Measurements from ENCODE around the gene FAM149A. TPM values are rescaled to one million over a fixed set of nuclear protein-coding genes. Genes with fewer than 3 reads are reported as not detected.
A peak's percentile ranks its signal among the peaks of the same experiment; 100 is the strongest.

FAM149A gene
- total and polyA plus RNA-seq, 10 of the 15 experiments (the other 5 are each of a cell fraction or from before 2014, with no cell fraction given), result 0.38 to 1.9 (median 0.99) TPM

GRCh38 chr4:186217733-186218293 is 113.3 kb downstream of the FAM149A start:
- H3K27me3 ChIP-seq (replicated peaks in 1 of 2; ENCODE audit: control insufficient read depth in 2 of 2, insufficient read depth in 2 of 2, low read length in 1 of 2), result no peaks in the 10 kb centered on the region
- in situ Hi-C loops (cut with MboI), result no loop called here
- ATAC-seq (no peak), DNase-seq (ENCODE audit: low read depth, low spot score) (no peak), FAIRE-seq (no peak)
- H2AFZ ChIP-seq (ENCODE audit: control insufficient read depth, low read depth, low read length), result no peak overlapping the region
- H3K4me1 ChIP-seq (ENCODE audit: control insufficient read depth, insufficient read depth, low read length), result no peaks in the 10 kb centered on the region
- no peaks in the 10 kb centered on the region for H4K20me1 ChIP-seq (ENCODE audit: control insufficient read depth, insufficient read depth)
- 79% methylated on average over 1 of the region's 1 CpG for WGBS (ENCODE audit: insufficient coverage, insufficient replicate concordance, low lambda C conversion rate, missing lambda C conversion rate)
- H3K4me3 ChIP-seq, result no peak overlapping the region
- no peak overlapping the region for H3K4me2 ChIP-seq (ENCODE audit: control insufficient read depth, insufficient read depth)
- ChIA-PET RAD21 (ENCODE audit: unreplicated experiment) (no interaction called here), SMC1A (ENCODE audit: uncharacterized antibody, unreplicated experiment) (no interaction called here), CTCF (no interaction called here), POLR2A (no interaction called here)
- intact Hi-C loops (cut with micrococcal nuclease; ENCODE audit: unreplicated experiment), result no loop called here
- H3K9ac ChIP-seq (ENCODE audit: control insufficient read depth, insufficient read depth, low read length), result no peak overlapping the region
- H3K36me3 ChIP-seq (ENCODE audit: control insufficient read depth in 2 of 2, insufficient read depth in 2 of 2, low read length in 1 of 2), result no peaks in the 10 kb centered on the region
- no TSS peak for BruUV-seq (replicated peaks)
- no peak for TF ChIP-seq MEF2A (IDR thresholded peaks at IDR 0.05; ENCODE audit: insufficient read depth, low read depth, low read length)
- TF ChIP-seq YY1 (IDR thresholded peaks at IDR 0.05; ENCODE audit: low read depth, low read length), result no peak
- no peak for TF ChIP-seq SKIL (IDR thresholded peaks at IDR 0.05; ENCODE audit: low read depth, poor library complexity, severe bottlenecking)
- no peak for TF ChIP-seq TCF12 (IDR thresholded peaks at IDR 0.05; ENCODE audit: low read depth, low read length)
- no peak for TF ChIP-seq ZNF24 (IDR thresholded peaks at IDR 0.05)
- TF ChIP-seq ZBTB40 (IDR thresholded peaks at IDR 0.05; ENCODE audit: borderline replicate concordance), result peak; percentile 63
- no peaks in the 10 kb centered on the region for H3K9me3 ChIP-seq (replicated peaks; ENCODE audit: control insufficient read depth, insufficient read depth, low read length)
- no peaks in the 10 kb centered on the region for H3K79me2 ChIP-seq (ENCODE audit: control insufficient read depth, insufficient read depth, low read length)
- H3K27ac ChIP-seq (ENCODE audit: control insufficient read depth, insufficient read depth), result no peak overlapping the region

Measured in GM12878 (cell line).